SH-SY5Y (cell line): ENCODE results near the gene AKAP8L.

Source experiments
- GATA2 ChIP-seq: IDR thresholded peaks from 2 replicates; pipeline ENCODE4 v1.6.1; 2011; ENCODE audit warnings: mild to moderate bottlenecking, low read depth, low read length
- GATA3 ChIP-seq: IDR thresholded peaks from 2 replicates; pipeline ENCODE4 v1.6.1; 2011; ENCODE audit warnings: low read depth, mild to moderate bottlenecking, low read length, moderate library complexity

DNA sequence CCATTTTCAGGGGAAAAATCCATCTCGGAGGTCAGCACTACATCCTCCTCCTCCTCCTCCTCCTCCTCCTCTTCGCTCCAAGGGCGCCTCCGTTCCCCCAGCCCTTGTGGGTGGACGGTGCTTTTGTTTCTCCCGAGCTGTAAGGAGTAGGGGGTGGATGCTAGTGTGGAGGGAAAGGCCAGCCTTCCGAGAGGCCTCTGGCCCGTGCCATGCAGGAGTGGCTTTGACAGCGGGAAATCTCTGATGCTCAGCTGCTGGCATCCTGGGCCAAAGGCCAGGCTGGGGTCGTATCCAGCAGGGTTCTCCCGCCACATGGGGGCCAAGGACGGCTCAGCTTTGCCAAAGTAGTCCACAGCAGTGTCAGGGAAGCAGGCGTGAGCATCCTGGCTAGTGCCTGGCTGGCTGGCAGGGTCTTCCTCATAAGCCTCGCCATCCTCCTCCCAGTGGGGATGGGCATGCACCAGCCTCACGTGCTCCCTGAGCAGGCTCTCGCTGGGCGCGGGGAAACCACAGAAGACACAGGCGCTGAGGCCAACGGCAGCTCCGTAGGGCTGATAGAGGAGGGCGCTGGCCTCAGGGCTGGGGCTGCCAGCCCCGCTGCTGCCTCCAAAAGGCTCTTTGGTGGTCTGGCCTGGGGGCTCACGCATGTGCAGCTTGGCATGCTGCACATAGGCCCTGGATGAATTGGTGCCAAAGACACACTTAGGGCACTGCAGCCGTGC is 20.5 kb upstream of the AKAP8L start:
- TF ChIP-seq GATA2 (no peak), GATA3 (no peak)
